ENCODE results near the gene TCERG1L.

The TCERG1L gene

GRCh38 chr10:131099028-131099726 lies 212.3 kb downstream of the TCERG1L start:
- no peak for DNase-seq (ENCODE audit: low read depth)

GRCh38 chr10:131098416-131098952 lies 213.0 kb downstream of the TCERG1L start:
- DNase-seq (ENCODE audit: low read depth) = no peak

GRCh38 chr10:131096031-131096430 lies 215.5 kb downstream of the TCERG1L start:
- no peak for DNase-seq (ENCODE audit: low read depth)

- DNase-seq (ENCODE audit: low read depth) = no peak
Measured at GRCh38 chr10:131095313-131095580, 216.3 kb downstream of the TCERG1L start.

GRCh38 chr10:131094527-131095312 lies 216.8 kb downstream of the TCERG1L start:
- DNase-seq (ENCODE audit: low read depth) = no peak

GRCh38 chr10:131093795-131094366 lies 217.6 kb downstream of the TCERG1L start:
- DNase-seq (ENCODE audit: low read depth) = no peak

GRCh38 chr10:131093346-131093745 lies 218.2 kb downstream of the TCERG1L start:
- no peak for DNase-seq (ENCODE audit: low read depth)

- DNase-seq (ENCODE audit: low read depth) = no peak
Measured at GRCh38 chr10:131092876-131093275, 218.6 kb downstream of the TCERG1L start.

GRCh38 chr10:131092386-131092785 lies 219.1 kb downstream of the TCERG1L start:
- DNase-seq (ENCODE audit: low read depth) = no peak

GRCh38 chr10:131091682-131092081 lies 219.8 kb downstream of the TCERG1L start:
- DNase-seq (ENCODE audit: low read depth) = no peak

GRCh38 chr10:131090761-131091661 lies 220.5 kb downstream of the TCERG1L start:
- no peak for DNase-seq (ENCODE audit: low read depth)

GRCh38 chr10:131089861-131090260 lies 221.7 kb downstream of the TCERG1L start:
- no peak for DNase-seq (ENCODE audit: low read depth)

- DNase-seq (ENCODE audit: low read depth) = no peak
Measured at GRCh38 chr10:131089150-131089549, 222.4 kb downstream of the TCERG1L start.

- DNase-seq (ENCODE audit: low read depth) = no peak
Measured at GRCh38 chr10:131088619-131089018, 222.9 kb downstream of the TCERG1L start.

GRCh38 chr10:131087464-131088215 lies 223.9 kb downstream of the TCERG1L start:
- DNase-seq (ENCODE audit: low read depth) = no peak

GRCh38 chr10:131086511-131086910 lies 225.0 kb downstream of the TCERG1L start:
- DNase-seq (ENCODE audit: low read depth) = no peak

GRCh38 chr10:131086094-131086493 lies 225.4 kb downstream of the TCERG1L start:
- no peak for DNase-seq (ENCODE audit: low read depth)

- no peak for DNase-seq (ENCODE audit: low read depth)
Measured at GRCh38 chr10:131085091-131085860, 226.2 kb downstream of the TCERG1L start.

GRCh38 chr10:131084791-131085090 lies 226.8 kb downstream of the TCERG1L start:
- DNase-seq (ENCODE audit: low read depth) = no peak

- DNase-seq (ENCODE audit: low read depth) = no peak
Measured at GRCh38 chr10:131083915-131084790, 227.4 kb downstream of the TCERG1L start.

Measured in activated T-helper 1 cell treated with Interleukin-2 at 50 U/mL for 16 hours (primary cell).